ENCODE measurements around the gene BICDL2. TPM values are rescaled to one million over a fixed set of nuclear protein-coding genes. Genes with fewer than 3 reads are reported as not detected.

BICDL2 gene
- total and polyA plus RNA-seq, 2 donors = 0.38 to 6.0 TPM

GRCh38 chr16:3068487-3068886 is 31.7 kb upstream of the BICDL2 start:
- H3K36me3 ChIP-seq (ENCODE audit: control insufficient read depth in 2 of 2, insufficient read depth in 2 of 2, low read length in 1 of 2) = peaks cover 13 to 19% of the 10 kb centered on the region in 2 donors
- 80% methylated on average over 4 of the region's 4 CpGs for WGBS
- DNase-seq (ENCODE audit: low read depth in 6 of 9, low spot score in 9 of 9) = no peak
- peak overlapping the region; percentile 37 to 53 for H3K27ac ChIP-seq (ENCODE audit: low read depth in 1 of 2, low read length in 1 of 2)
- H3K9me3 ChIP-seq (ENCODE audit: control insufficient read depth in 2 of 2, insufficient read depth in 1 of 2, low read length in 1 of 2) = no peaks in the 10 kb centered on the region
- no peaks in the 10 kb centered on the region for H3K27me3 ChIP-seq (ENCODE audit: control insufficient read depth in 2 of 2, insufficient read depth in 1 of 2, low read length in 1 of 2)
- peaks cover 41 to 83% of the 10 kb centered on the region in 2 donors for H3K4me1 ChIP-seq (ENCODE audit: control insufficient read depth in 2 of 2, insufficient read depth in 2 of 2, low read length in 2 of 2)
- peak overlapping the region in 1 of 2 donors; percentile 83 for H3K4me3 ChIP-seq (ENCODE audit: low read length in 2 of 2)

DNA sequence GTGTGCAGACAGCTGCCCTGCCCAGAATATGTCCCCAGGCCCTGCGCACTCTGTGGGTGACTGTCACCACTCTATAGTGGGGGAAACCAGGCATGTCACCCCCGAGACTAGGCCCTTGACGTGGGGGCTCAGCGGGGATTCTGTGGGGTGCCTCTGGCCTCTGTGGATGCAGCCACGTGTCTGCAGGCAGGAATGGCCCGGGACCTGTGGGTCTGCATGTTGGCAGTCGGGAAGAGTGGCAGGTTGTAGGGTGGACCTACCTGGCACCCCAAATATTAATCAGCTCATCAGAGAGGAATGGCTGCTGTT is 29.6 kb upstream of the BICDL2 start:
- Histone ChIP-seq H3K9me3 (ENCODE audit: control insufficient read depth in 2 of 2, insufficient read depth in 1 of 2, low read length in 1 of 2) (no peaks in the 10 kb centered on the region), H3K36me3 (ENCODE audit: control insufficient read depth in 2 of 2, insufficient read depth in 2 of 2, low read length in 1 of 2) (peaks cover 13 to 19% of the 10 kb centered on the region in 2 donors), H3K27ac (ENCODE audit: low read depth in 1 of 2, low read length in 1 of 2) (peak overlapping the region; percentile 38 to 51), H3K27me3 (ENCODE audit: control insufficient read depth in 2 of 2, insufficient read depth in 1 of 2, low read length in 1 of 2) (no peaks in the 10 kb centered on the region), H3K4me3 (ENCODE audit: low read length in 2 of 2) (peak overlapping the region; percentile 50 to 83), H3K4me1 (ENCODE audit: control insufficient read depth in 2 of 2, insufficient read depth in 2 of 2, low read length in 2 of 2) (peaks cover 32 to 70% of the 10 kb centered on the region in 2 donors)
- whole genome bisulfite sequencing = 89% methylated on average over 7 of the region's 7 CpGs
- no peak for DNase-seq (ENCODE audit: low read depth in 6 of 9, low spot score in 9 of 9)

DNA sequence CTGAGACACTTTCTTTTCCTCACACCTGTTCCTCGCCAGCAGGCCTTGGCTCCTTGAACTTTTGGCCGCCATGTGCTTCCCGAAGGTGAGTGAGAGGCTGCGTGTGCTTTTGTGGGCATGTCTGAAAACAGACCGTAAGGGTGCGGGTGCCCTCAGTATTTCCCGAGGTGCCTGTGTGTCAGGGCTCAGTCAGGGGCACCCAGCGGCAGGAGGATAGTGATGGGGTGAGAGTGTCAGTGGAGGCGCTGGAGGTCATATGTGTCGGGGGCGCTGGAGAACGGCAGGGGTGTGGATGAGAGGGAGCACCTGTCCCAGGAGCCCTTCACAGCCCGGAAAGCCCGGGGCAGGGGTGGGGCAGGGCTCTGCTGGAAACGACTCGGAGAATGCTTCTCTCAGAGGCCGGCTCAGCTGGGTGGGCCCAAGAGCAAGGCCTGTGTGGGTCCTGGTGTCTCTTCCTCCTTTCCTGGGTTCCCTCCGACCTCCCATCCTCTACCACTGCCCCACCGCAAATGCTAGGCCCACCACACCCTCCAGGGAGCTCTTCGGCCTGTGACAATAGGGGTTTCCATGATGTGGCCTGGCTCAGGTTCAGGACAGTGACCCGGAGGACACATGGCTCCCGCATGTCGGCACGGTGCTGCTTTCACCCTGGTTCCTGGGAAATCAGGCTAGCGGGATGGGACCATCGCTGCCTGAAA is 29.1 kb upstream of the BICDL2 start:
- Histone ChIP-seq H3K36me3 (ENCODE audit: control insufficient read depth in 2 of 2, insufficient read depth in 2 of 2, low read length in 1 of 2) (peaks cover 13 to 19% of the 10 kb centered on the region in 2 donors), H3K4me1 (ENCODE audit: control insufficient read depth in 2 of 2, insufficient read depth in 2 of 2, low read length in 2 of 2) (peaks cover 27 to 67% of the 10 kb centered on the region in 2 donors), H3K27me3 (ENCODE audit: control insufficient read depth in 2 of 2, insufficient read depth in 1 of 2, low read length in 1 of 2) (no peaks in the 10 kb centered on the region), H3K9me3 (ENCODE audit: control insufficient read depth in 2 of 2, insufficient read depth in 1 of 2, low read length in 1 of 2) (no peaks in the 10 kb centered on the region), H3K27ac (ENCODE audit: low read depth in 1 of 2, low read length in 1 of 2) (peak overlapping the region; percentile 51 to 64), H3K4me3 (ENCODE audit: low read length in 2 of 2) (peak overlapping the region; percentile 50 to 83)
- no peak for DNase-seq (ENCODE audit: low read depth in 6 of 9, low spot score in 9 of 9)
- 85% methylated on average over 26 of the region's 26 CpGs for WGBS

- Histone ChIP-seq H3K4me3 (ENCODE audit: low read length in 2 of 2) (peak within 1 kb of the TSS; percentile 50 to 83), H3K27me3 (ENCODE audit: control insufficient read depth in 2 of 2, insufficient read depth in 1 of 2, low read length in 1 of 2) (no peaks in the 10 kb centered on the region), H3K9me3 (ENCODE audit: control insufficient read depth in 2 of 2, insufficient read depth in 1 of 2, low read length in 1 of 2) (no peaks in the 10 kb centered on the region), H3K4me1 (ENCODE audit: control insufficient read depth in 2 of 2, insufficient read depth in 2 of 2, low read length in 2 of 2) (peaks cover 27 to 64% of the 10 kb centered on the region in 2 donors), H3K27ac (ENCODE audit: low read depth in 1 of 2, low read length in 1 of 2) (peak within 1 kb of the TSS; percentile 51 to 64), H3K36me3 (ENCODE audit: control insufficient read depth in 2 of 2, insufficient read depth in 2 of 2, low read length in 1 of 2) (peaks cover 13 to 19% of the 10 kb centered on the region in 2 donors)
- DNase-seq (ENCODE audit: low read depth in 6 of 9, low spot score in 9 of 9) = peak in 4 of 9 donors; percentile 55 to 77 (median 70)
- 82% methylated on average over 13 of the region's 13 CpGs for WGBS
These were observed 28.5 kb upstream of the BICDL2 start, which contains the start of gene IL32 for GRCh38 chr16:3065069-3065741. Gene IL32, plus strand, starts transcription at chr16:3065640. Its CDS starts 172 bp downstream, at chr16:3065812.

DNA sequence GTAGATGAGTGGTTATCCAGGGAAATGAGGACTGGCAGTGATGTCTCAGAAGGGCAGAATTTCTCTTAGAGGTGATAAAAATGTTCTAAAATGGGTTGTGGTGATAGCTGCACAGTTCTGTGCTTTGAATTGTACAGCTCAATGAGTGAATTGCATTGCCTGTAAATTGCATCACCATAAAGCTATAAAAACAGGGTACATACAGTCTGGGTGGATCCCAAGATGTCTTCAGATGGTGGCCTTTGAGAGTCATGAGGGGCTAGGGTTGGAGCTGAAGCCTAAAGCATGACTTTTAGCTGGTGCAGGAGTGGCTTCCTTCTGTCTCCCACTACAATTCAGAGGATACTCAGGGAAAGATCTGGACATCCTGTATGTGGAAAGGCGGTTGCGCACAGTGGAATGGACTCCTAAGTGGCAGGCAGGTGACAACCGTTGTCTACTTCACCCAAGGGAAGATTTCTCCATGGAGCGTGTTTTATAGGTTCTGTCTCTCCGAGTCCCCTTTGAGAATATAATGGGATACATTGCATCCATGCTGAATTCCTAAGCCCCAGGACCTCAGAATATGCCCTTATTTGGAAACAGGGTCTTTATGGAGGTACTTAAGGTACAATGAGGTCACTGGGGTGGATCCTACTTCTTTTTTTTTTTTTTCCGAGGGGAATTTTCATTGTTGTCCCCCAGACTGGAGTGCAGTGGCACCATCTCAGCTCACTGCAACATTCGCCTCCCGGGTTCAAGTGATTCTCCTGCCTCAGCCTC is 27.1 kb upstream of the BICDL2 start:
- Histone ChIP-seq H3K27ac (ENCODE audit: low read depth in 1 of 2, low read length in 1 of 2) (no peak overlapping the region), H3K4me3 (ENCODE audit: low read length in 2 of 2) (no peak overlapping the region), H3K27me3 (ENCODE audit: control insufficient read depth in 2 of 2, insufficient read depth in 1 of 2, low read length in 1 of 2) (no peaks in the 10 kb centered on the region), H3K4me1 (ENCODE audit: control insufficient read depth in 2 of 2, insufficient read depth in 2 of 2, low read length in 2 of 2) (peaks cover 34 to 64% of the 10 kb centered on the region in 2 donors), H3K9me3 (ENCODE audit: control insufficient read depth in 2 of 2, insufficient read depth in 1 of 2, low read length in 1 of 2) (no peaks in the 10 kb centered on the region), H3K36me3 (ENCODE audit: control insufficient read depth in 2 of 2, insufficient read depth in 2 of 2, low read length in 1 of 2) (peaks cover 3 to 12% of the 10 kb centered on the region in 2 donors)
- WGBS = 98% methylated on average over 8 of the region's 8 CpGs
- no peak for DNase-seq (ENCODE audit: low read depth in 6 of 9, low spot score in 9 of 9)

DNA sequence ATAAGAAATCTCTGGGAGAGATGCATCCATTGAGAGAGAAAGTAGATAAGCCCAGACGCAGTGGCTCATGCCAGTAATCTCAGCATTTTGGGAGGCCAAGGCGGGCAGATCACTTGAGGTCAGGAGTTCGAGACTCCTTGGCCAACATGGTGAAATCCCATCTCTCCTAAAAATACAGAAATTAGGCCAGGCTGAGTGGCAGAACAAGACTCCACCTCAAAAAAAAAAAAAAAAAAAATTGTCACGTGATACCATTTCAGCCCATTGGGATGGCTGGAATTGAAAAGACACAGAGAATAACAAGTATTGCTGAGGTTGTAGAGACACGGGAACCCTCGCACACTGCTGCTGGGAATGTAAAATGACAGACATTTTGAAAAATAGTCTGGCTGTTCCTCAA is 25.8 kb upstream of the BICDL2 start:
- no peak for DNase-seq (ENCODE audit: low read depth in 6 of 9, low spot score in 9 of 9)
- no peak overlapping the region for H3K27ac ChIP-seq (ENCODE audit: low read depth in 1 of 2, low read length in 1 of 2)
- H3K27me3 ChIP-seq (ENCODE audit: control insufficient read depth in 2 of 2, insufficient read depth in 1 of 2, low read length in 1 of 2) = peaks cover 0 to 5% of the 10 kb centered on the region in 2 donors
- no peak overlapping the region for H3K4me3 ChIP-seq (ENCODE audit: low read length in 2 of 2)
- H3K9me3 ChIP-seq (ENCODE audit: control insufficient read depth in 2 of 2, insufficient read depth in 1 of 2, low read length in 1 of 2) = no peaks in the 10 kb centered on the region
- peaks cover 0 to 2% of the 10 kb centered on the region in 2 donors for H3K36me3 ChIP-seq (ENCODE audit: control insufficient read depth in 2 of 2, insufficient read depth in 2 of 2, low read length in 1 of 2)
- H3K4me1 ChIP-seq (ENCODE audit: control insufficient read depth in 2 of 2, insufficient read depth in 2 of 2, low read length in 2 of 2) = peaks cover 32 to 61% of the 10 kb centered on the region in 2 donors
- WGBS = 98% methylated on average over 6 of the region's 6 CpGs

GRCh38 chr16:3060339-3061127 is 23.8 kb upstream of the BICDL2 start:
- H3K9me3 ChIP-seq (ENCODE audit: control insufficient read depth in 2 of 2, insufficient read depth in 1 of 2, low read length in 1 of 2) = no peaks in the 10 kb centered on the region
- H3K4me3 ChIP-seq (ENCODE audit: low read length in 2 of 2) = no peak overlapping the region
- H3K4me1 ChIP-seq (ENCODE audit: control insufficient read depth in 2 of 2, insufficient read depth in 2 of 2, low read length in 2 of 2) = peaks cover 30 to 49% of the 10 kb centered on the region in 2 donors
- DNase-seq (ENCODE audit: low read depth in 6 of 9, low spot score in 9 of 9) = no peak
- H3K27ac ChIP-seq (ENCODE audit: low read depth in 1 of 2, low read length in 1 of 2) = no peak overlapping the region
- 90% methylated on average over 14 of the region's 14 CpGs for WGBS
- peaks cover 0 to 8% of the 10 kb centered on the region in 2 donors for H3K36me3 ChIP-seq (ENCODE audit: control insufficient read depth in 2 of 2, insufficient read depth in 2 of 2, low read length in 1 of 2)
- peaks cover 0 to 5% of the 10 kb centered on the region in 2 donors for H3K27me3 ChIP-seq (ENCODE audit: control insufficient read depth in 2 of 2, insufficient read depth in 1 of 2, low read length in 1 of 2)

DNA sequence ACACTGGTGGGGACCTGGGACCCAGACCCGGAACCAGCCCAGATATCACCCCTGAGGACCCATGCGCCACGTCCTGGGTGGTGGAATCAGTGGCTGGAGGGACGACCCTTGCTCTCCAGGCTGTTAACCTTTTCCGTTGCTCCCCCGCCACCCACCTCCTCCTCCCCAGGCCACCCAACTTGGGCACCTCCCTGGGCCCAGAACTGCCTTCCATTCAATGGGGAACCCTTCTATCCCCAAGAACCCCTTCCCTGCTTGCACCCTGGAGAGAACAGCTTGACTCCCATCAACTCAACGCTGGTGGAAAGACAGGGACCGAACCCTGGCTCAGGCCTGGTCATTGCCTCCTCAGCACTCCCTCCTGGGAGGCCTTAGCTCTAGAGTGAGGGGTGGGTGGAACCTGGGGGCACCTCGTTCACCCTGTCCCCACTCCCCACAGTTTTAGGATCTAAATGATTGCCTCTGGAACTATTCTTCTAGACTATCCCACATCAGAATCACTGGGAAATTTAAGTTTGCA is 23.0 kb upstream of the BICDL2 start:
- 77% methylated on average over 9 of the region's 9 CpGs for WGBS
- Histone ChIP-seq H3K27me3 (ENCODE audit: control insufficient read depth in 2 of 2, insufficient read depth in 1 of 2, low read length in 1 of 2) (peaks cover 0 to 5% of the 10 kb centered on the region in 2 donors), H3K27ac (ENCODE audit: low read depth in 1 of 2, low read length in 1 of 2) (peak overlapping the region; percentile 68 to 83), H3K4me3 (ENCODE audit: low read length in 2 of 2) (peak overlapping the region; percentile 82 to 89), H3K36me3 (ENCODE audit: control insufficient read depth in 2 of 2, insufficient read depth in 2 of 2, low read length in 1 of 2) (peaks cover 0 to 14% of the 10 kb centered on the region in 2 donors), H3K9me3 (ENCODE audit: control insufficient read depth in 2 of 2, insufficient read depth in 1 of 2, low read length in 1 of 2) (no peaks in the 10 kb centered on the region), H3K4me1 (ENCODE audit: control insufficient read depth in 2 of 2, insufficient read depth in 2 of 2, low read length in 2 of 2) (peaks cover 24 to 49% of the 10 kb centered on the region in 2 donors)
- DNase-seq (ENCODE audit: low read depth in 6 of 9, low spot score in 9 of 9) = no peak
